ENCODE results near the gene EBF4.

DNA sequence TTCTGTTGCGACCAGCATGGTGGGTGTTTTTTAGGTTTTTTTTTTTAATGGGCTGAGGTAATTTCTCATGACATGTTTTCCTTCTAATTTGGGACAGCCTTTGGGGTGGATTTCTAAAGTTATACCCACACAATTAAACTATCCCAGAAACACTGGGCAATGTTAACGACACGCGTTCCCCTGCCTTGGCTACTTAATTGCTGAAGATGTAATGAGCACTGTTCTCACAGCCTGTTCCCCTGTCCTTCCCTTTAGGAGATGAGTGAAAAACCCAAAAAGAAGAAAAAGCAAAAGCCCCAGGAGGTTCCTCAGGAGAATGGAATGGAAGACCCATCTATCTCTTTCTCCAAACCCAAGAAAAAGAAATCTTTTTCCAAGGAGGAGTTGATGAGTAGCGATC, 34.9 kb upstream of the EBF4 start:
- TF ChIP-seq, protein P1, sequence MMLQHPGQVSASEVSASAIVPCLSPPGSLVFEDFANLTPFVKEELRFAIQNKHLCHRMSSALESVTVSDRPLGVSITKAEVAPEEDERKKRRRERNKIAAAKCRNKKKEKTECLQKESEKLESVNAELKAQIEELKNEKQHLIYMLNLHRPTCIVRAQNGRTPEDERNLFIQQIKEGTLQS (CRISPR knock-in tag; conservative IDR thresholded peaks at IDR 0.05) = no peak
- TF ChIP-seq, protein P2, sequence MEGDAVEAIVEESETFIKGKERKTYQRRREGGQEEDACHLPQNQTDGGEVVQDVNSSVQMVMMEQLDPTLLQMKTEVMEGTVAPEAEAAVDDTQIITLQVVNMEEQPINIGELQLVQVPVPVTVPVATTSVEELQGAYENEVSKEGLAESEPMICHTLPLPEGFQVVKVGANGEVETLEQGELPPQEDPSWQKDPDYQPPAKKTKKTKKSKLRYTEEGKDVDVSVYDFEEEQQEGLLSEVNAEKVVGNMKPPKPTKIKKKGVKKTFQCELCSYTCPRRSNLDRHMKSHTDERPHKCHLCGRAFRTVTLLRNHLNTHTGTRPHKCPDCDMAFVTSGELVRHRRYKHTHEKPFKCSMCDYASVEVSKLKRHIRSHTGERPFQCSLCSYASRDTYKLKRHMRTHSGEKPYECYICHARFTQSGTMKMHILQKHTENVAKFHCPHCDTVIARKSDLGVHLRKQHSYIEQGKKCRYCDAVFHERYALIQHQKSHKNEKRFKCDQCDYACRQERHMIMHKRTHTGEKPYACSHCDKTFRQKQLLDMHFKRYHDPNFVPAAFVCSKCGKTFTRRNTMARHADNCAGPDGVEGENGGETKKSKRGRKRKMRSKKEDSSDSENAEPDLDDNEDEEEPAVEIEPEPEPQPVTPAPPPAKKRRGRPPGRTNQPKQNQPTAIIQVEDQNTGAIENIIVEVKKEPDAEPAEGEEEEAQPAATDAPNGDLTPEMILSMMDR (IDR thresholded peaks at IDR 0.05) = no peak
- TF ChIP-seq, protein P3, sequence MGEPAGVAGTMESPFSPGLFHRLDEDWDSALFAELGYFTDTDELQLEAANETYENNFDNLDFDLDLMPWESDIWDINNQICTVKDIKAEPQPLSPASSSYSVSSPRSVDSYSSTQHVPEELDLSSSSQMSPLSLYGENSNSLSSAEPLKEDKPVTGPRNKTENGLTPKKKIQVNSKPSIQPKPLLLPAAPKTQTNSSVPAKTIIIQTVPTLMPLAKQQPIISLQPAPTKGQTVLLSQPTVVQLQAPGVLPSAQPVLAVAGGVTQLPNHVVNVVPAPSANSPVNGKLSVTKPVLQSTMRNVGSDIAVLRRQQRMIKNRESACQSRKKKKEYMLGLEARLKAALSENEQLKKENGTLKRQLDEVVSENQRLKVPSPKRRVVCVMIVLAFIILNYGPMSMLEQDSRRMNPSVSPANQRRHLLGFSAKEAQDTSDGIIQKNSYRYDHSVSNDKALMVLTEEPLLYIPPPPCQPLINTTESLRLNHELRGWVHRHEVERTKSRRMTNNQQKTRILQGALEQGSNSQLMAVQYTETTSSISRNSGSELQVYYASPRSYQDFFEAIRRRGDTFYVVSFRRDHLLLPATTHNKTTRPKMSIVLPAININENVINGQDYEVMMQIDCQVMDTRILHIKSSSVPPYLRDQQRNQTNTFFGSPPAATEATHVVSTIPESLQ (CRISPR knock-in tag; IDR thresholded peaks at IDR 0.05) = no peak
- TF ChIP-seq OVOL2 (CRISPR knock-in tag; IDR thresholded peaks at IDR 0.05; ENCODE audit: borderline replicate concordance) = no peak
- TF ChIP-seq NR1H2 (CRISPR knock-in tag; IDR thresholded peaks at IDR 0.05) = no peak
- TF ChIP-seq, protein P4, sequence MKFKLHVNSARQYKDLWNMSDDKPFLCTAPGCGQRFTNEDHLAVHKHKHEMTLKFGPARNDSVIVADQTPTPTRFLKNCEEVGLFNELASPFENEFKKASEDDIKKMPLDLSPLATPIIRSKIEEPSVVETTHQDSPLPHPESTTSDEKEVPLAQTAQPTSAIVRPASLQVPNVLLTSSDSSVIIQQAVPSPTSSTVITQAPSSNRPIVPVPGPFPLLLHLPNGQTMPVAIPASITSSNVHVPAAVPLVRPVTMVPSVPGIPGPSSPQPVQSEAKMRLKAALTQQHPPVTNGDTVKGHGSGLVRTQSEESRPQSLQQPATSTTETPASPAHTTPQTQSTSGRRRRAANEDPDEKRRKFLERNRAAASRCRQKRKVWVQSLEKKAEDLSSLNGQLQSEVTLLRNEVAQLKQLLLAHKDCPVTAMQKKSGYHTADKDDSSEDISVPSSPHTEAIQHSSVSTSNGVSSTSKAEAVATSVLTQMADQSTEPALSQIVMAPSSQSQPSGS (CRISPR knock-in tag; IDR thresholded peaks at IDR 0.05; ENCODE audit: borderline replicate concordance, low read depth) = no peak
- TF ChIP-seq, protein P5, sequence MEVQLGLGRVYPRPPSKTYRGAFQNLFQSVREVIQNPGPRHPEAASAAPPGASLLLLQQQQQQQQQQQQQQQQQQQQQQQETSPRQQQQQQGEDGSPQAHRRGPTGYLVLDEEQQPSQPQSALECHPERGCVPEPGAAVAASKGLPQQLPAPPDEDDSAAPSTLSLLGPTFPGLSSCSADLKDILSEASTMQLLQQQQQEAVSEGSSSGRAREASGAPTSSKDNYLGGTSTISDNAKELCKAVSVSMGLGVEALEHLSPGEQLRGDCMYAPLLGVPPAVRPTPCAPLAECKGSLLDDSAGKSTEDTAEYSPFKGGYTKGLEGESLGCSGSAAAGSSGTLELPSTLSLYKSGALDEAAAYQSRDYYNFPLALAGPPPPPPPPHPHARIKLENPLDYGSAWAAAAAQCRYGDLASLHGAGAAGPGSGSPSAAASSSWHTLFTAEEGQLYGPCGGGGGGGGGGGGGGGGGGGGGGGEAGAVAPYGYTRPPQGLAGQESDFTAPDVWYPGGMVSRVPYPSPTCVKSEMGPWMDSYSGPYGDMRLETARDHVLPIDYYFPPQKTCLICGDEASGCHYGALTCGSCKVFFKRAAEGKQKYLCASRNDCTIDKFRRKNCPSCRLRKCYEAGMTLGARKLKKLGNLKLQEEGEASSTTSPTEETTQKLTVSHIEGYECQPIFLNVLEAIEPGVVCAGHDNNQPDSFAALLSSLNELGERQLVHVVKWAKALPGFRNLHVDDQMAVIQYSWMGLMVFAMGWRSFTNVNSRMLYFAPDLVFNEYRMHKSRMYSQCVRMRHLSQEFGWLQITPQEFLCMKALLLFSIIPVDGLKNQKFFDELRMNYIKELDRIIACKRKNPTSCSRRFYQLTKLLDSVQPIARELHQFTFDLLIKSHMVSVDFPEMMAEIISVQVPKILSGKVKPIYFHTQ (CRISPR knock-in tag; IDR thresholded peaks at IDR 0.05) = no peak
